Body of pancreas (tissue), 4 donors: ENCODE measurements around the gene NEO1. TPM values are rescaled to one million over a fixed set of nuclear protein-coding genes. Genes with fewer than 3 reads are reported as not detected.

ENCODE experiments used
- ATAC-seq: fragments of 150-250 bp; one replicate; pipeline ENCODE4 v1.9.1; 2016
- DNase-seq, 4 donors: peaks; one replicate each; pipeline ENCODE4 v3.0.0-alpha.2; 2019
- H3K27ac ChIP-seq, 4 donors: fragments of 200-600 bp; sonication (generic); 1 replicate in 3 of 4; 2 replicates in 1 of 4; pipeline versions ENCODE4 v1.5.1 to v1.6.1; 2016 to 2019; ENCODE audit warnings: mild to moderate bottlenecking in 1 of 4, mixed read lengths in 1 of 4, moderate library complexity in 1 of 4
- H3K27me3 ChIP-seq, 2 donors: fragments of 200-600 bp; sonication (generic); one replicate each; pipeline ENCODE4 v1.6.0; 2016; ENCODE audit warnings: mild to moderate bottlenecking in 1 of 2
- H3K36me3 ChIP-seq, 2 donors: fragments of 200-600 bp; sonication (generic); replicated peaks in 1 of 2; 2 replicates each; pipeline ENCODE4 v1.5.1; 2016; ENCODE audit warnings: low read depth in 2 of 2; ENCODE audit not compliant: insufficient read depth in 1 of 2
- H3K4me1 ChIP-seq: fragments of 200-600 bp; sonication (generic); one replicate; pipeline ENCODE4 v1.6.0; 2016
- H3K4me3 ChIP-seq, 2 donors: fragments of 200-600 bp; sonication (generic); 1 replicate in 1 of 2; 2 replicates in 1 of 2; pipeline ENCODE4 v1.5.1; 2016 to 2019
- H3K9me3 ChIP-seq, 3 donors: fragments of 200-600 bp; sonication (generic); 1 replicate in 2 of 3; 2 replicates in 1 of 3; pipeline ENCODE4 v1.5.1; 2016
- POLR2A ChIP-seq, 3 donors: fragments of 450-650 bp; IDR thresholded peaks; one replicate each; pipeline ENCODE4 v1.6.1; 2016; ENCODE audit warnings: antibody characterized with exemption in 3 of 3, mild to moderate bottlenecking in 2 of 3
- WGBS, 2 donors: methylation state at CpG; one replicate each; pipeline ENCODE4 v1.1.5; 2017; 5-methylcytosine and 5-hydroxymethylcytosine counted together
- intact Hi-C: fragments of 100-400 bp; cut with DNase I; formaldehyde crosslinking; loops from one replicate; pipeline ENCODE4 v1.15.1; 2023
- total RNA-seq, 2 donors: library from RNA; depleted of rRNA; stranded (reverse); fragments of >200 nt; gene quantifications; one replicate each; pipeline ENCODE4 v1.1.0, GENCODE V29; 2016
- TF ChIP-seq, protein P1 (sequence below), 7 experiments: fragments of 450-650 bp in 4 of 7; fragments of 200-600 bp in 3 of 7; sonication (generic) in 3 of 7; IDR thresholded peaks; one replicate each; pipeline ENCODE4 v1.5.1; 2016 to 2019; ENCODE audit warnings: antibody characterized with exemption in 7 of 7

The NEO1 gene
- total RNA-seq, 2 donors from 2014 or later = 18.2 to 29.7 TPM

DNA sequence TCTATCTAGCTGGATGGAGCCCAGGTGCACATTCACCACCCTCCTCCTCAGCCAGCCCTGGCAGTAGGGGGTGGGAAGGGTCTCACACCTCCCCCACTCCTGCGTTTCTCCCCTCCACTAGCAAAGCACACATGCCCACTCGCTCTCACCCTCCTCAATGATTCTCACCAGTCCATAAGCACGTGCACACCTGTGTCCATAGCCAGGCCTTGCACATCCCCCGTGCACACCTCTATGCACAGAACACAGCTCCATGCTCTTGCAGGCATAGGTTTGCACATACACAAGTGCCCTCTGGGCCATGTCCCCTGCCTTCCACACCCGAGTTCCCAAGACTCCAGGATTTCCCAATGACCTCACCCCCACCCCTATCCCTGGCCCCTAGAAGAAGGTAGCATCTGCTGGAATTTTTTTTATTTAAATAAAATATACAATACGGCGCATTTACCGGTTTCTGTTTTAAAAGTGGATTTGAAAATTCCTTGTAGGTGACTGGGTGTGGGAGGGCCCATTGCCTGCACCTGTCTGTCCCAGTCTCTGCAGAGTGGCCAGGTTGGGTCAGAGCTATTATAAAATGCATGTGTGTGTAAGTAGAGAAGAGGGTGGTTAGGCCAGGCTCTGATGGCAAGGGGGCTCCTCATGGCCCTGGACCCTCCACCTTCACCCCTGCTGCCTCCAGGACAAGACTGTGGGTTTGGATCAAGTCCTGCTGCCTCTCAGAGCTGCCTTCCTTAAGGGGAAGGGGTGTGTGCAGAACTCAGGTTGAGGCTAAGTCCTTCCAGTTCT, 267.4 kb downstream of the NEO1 start:
- no peaks in the 10 kb centered on the region for H3K4me1 ChIP-seq
- TF ChIP-seq POLR2A (IDR thresholded peaks at IDR 0.05) = no peak
- TF ChIP-seq, protein P1, sequence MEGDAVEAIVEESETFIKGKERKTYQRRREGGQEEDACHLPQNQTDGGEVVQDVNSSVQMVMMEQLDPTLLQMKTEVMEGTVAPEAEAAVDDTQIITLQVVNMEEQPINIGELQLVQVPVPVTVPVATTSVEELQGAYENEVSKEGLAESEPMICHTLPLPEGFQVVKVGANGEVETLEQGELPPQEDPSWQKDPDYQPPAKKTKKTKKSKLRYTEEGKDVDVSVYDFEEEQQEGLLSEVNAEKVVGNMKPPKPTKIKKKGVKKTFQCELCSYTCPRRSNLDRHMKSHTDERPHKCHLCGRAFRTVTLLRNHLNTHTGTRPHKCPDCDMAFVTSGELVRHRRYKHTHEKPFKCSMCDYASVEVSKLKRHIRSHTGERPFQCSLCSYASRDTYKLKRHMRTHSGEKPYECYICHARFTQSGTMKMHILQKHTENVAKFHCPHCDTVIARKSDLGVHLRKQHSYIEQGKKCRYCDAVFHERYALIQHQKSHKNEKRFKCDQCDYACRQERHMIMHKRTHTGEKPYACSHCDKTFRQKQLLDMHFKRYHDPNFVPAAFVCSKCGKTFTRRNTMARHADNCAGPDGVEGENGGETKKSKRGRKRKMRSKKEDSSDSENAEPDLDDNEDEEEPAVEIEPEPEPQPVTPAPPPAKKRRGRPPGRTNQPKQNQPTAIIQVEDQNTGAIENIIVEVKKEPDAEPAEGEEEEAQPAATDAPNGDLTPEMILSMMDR (IDR thresholded peaks at IDR 0.05) = no peak
- DNase-seq (no peak), ATAC-seq (no peak)
- H3K4me3 ChIP-seq = no peak overlapping the region
- intact Hi-C loops = no loop called here
- H3K36me3 ChIP-seq = no peaks in the 10 kb centered on the region
- no peak overlapping the region for H3K27ac ChIP-seq
- WGBS, 2 donors = 66 to 72% methylated on average over 8 of the region's 8 CpGs
- no peaks in the 10 kb centered on the region for H3K9me3 ChIP-seq
- H3K27me3 ChIP-seq = no peaks in the 10 kb centered on the region

DNA sequence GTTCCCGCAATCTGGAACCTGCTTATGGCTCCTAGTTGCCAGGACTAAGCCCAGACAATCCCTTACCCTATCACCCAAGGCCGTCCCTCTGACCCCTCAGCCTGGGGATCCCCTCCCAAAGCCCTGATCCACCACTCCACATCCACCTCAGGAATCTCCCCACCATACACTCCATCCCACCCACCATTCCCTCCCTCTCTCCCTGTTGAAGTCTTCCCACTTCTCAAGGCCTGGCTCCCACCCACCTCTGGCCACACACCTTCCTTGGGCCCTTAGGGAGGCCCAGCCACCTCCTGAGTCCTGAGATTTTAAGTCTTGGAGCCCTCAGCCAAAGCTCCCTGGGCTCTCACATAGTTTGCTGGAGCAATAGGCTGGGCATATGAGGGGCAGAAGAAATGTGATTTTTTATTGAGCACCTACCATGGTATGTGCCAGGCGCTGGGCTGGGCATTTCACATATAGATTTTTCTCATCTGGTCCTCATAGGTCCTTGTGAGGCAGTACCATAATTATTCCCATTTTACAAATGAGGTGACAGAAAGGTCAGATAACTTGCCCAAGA, 268.4 kb downstream of the NEO1 start:
- DNase-seq (no peak), ATAC-seq (no peak)
- H3K27me3 ChIP-seq = no peaks in the 10 kb centered on the region
- TF ChIP-seq, protein P1 (IDR thresholded peaks at IDR 0.05) = no peak
- TF ChIP-seq POLR2A (IDR thresholded peaks at IDR 0.05) = no peak
- no peaks in the 10 kb centered on the region for H3K4me1 ChIP-seq
- intact Hi-C loops = no loop called here
- H3K4me3 ChIP-seq = no peak overlapping the region
- H3K9me3 ChIP-seq = no peaks in the 10 kb centered on the region
- 85 to 90% methylated on average over 3 of the region's 3 CpGs for WGBS, 2 donors
- no peaks in the 10 kb centered on the region for H3K36me3 ChIP-seq
- no peak overlapping the region for H3K27ac ChIP-seq

DNA sequence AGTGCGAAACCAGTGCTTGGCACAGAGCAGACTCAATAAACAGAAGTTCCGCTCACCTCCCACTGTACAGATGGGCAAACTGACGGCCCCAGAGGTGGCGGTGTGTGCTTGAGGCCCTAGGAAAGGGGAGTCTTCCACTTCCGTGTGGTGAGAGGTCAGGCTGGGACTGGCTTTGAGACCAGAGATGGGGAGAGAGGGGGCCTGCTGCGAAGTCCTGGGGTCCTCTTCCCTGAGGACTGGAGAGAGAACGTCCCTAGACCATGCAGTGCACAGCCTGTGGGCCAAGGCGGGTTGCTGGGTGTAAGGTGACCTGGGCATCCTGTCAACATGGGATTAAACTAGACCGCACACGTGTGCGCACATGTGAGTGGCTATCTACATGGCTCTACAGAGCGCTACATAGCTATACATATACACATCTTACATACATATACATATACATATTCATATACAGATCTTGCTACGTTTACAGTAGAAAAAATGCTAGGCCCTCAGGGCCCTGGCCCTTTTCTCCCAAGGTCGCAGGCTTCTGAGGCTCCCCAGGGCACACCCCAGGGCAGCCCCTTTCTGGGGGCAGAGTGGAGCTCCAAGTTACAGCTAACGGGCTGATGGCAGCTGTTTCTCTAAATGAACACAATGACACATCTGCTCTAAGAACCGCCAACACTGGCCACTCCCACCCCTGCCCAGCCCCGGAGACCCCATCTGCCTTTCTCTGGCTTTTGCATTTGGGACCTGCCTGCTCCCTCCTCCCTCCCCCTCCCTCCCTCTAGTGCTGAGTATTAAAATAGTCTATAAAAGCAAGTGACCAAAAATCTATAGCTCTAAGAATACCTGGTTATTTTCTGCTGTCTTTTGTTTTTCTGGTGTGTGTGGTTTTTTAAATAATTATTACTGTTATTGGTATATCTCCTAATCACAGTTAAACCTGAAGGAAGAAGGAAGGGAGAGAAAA, 269.5 kb downstream of the NEO1 start:
- no peak overlapping the region for H3K27ac ChIP-seq
- no peak for DNase-seq
- ATAC-seq = no peak
- 74 to 77% methylated on average over 17 of the region's 17 CpGs for WGBS, 2 donors
- H3K4me3 ChIP-seq = no peak overlapping the region
- no peaks in the 10 kb centered on the region for H3K4me1 ChIP-seq
- no peaks in the 10 kb centered on the region for H3K9me3 ChIP-seq
- no peaks in the 10 kb centered on the region for H3K27me3 ChIP-seq
- no peaks in the 10 kb centered on the region for H3K36me3 ChIP-seq
- intact Hi-C loops = no loop called here
- TF ChIP-seq, protein P1 (IDR thresholded peaks at IDR 0.05) = no peak
- no peak for TF ChIP-seq POLR2A (IDR thresholded peaks at IDR 0.05)

DNA sequence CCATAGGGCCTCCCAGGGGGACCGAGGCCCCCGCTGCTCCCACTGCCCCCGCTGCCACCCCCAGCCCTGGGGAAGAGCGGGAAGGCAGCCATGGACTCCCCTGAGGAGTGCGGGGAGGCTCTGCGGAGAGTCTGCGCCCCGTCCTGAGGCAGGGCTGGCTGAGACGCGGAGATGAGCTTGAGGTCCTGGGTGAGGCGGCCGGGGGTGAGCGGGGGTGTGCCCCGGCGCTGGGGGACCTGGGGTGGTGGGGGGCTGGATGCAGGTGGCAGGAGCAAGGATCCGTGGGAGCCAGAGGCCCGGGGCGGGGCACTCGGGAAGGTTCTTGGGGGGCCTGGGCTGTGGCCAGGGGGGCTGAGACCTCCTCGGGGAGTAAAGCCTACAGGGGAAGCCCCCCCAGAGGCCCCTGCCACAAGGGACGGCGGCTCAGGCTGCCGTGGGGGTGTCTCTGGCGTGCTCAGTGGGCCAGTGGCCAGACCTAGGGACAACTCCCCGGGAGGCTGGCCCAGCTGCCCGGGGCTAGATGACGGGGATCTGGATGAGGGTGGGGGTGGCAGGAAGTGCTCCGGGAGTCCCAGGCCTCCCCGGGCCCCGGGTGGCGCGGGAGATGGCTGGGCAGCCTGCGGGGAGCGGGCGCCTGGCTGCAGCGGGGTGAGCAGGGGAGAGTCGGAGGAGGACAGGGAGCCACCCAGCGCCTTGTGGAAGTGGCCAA, 270.6 kb downstream of the NEO1 start:
- intact Hi-C loops = no loop called here
- Histone ChIP-seq H3K27me3 (no peaks in the 10 kb centered on the region), H3K4me3 (no peak overlapping the region), H3K27ac (no peak overlapping the region), H3K36me3 (no peaks in the 10 kb centered on the region), H3K9me3 (no peaks in the 10 kb centered on the region), H3K4me1 (no peaks in the 10 kb centered on the region)
- DNase-seq = no peak
- TF ChIP-seq POLR2A (IDR thresholded peaks at IDR 0.05) = no peak
- TF ChIP-seq, protein P1 (IDR thresholded peaks at IDR 0.05) = no peak
- ATAC-seq = no peak
- 74 to 92% methylated on average over 12 to 23 of the region's 38 CpGs for WGBS, 2 donors
